ENCODE results near the gene ZNF865. TPM values are rescaled to one million over a fixed set of nuclear protein-coding genes. Genes with fewer than 3 reads are reported as not detected.

The ZNF865 gene
- total and polyA plus RNA-seq, 2 donors (not counting 1 experiment from before 2014, with no cell fraction given): 11.3 to 22.7 TPM

DNA sequence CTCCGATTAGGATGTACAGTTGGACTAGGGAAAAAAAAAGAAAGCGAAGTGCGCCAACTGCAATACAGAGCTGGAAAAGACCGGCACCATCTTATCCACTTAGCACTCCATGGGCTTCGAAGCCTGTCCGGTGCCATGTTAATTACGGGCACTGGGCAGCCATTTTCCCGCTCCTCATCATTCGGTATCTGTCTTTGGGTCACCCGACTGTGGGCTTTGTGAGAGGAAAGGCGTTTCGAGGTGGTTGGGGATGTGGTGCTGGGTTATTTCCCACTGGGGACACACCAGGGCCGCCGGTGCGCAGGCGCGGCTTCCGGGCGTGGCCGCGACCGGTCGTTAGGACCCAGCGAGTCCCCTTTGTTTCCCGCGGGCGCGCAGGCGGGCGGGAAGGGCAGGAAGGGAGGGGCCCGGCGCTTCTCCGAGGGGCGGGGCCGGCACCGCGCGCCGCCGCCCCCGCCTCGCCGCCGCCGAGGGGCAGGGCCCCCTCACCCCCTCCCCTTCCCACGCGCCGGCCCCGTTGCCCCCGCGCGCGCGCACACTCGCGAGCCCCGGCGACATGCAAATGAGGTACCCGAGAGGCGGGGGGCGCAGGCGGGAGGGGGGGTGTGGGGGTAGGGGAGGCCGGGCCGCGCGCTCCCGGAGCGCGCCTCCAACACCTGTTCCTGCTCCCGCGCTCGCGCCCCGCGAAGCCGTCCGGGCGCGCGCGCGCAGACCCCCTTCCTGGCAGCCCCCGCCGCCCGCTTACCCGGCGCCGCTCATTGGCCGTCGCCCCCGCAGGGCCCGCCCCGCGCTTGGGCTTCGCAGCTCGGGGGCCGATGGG lies 5.4 kb upstream of the ZNF865 start, which contains the start of gene ZNF524:
Gene ZNF524 (plus strand): TSS at position 447 of the 820 bp plus-strand sequence. CDS start 1,825 bp downstream, outside the sequence.
- POLR2A ChIA-PET: interaction anchor here (0.6 to 2.8 kb wide), 25 partner anchors 12 to 595 kb away, joined by 3 to 58 read pairs (median 4); partner anchors contain the start of genes HSPBP1, ISOC2, KMT5C and PPP6R1
- intact Hi-C loops (cut with micrococcal nuclease): loop anchor here (1.0 to 10.0 kb wide), 7 partner anchors 13 to 345 kb away; partner anchors contain the start of genes BRSK1, HSPBP1, PPP6R1 and UBE2S
- Histone ChIP-seq H3K9ac (ENCODE audit: low read length) (peak within 1 kb of the TSS; percentile 88), H3K27ac (ENCODE audit: low read length in 2 of 2) (peak within 1 kb of the TSS; percentile 86 to 94), H3K4me3 (ENCODE audit: control extremely low read depth in 1 of 5, extremely low read depth in 1 of 5, insufficient read depth in 1 of 5, low read depth in 2 of 5, low read length in 4 of 5) (peak within 1 kb of the TSS; percentile 59 to 97 (median 82)), H2AFZ (ENCODE audit: insufficient read depth, low read depth, low read length, poor library complexity, severe bottlenecking) (peak within 1 kb of the TSS; percentile 92), H4K20me1 (ENCODE audit: control insufficient read depth, insufficient read depth, low read length, poor library complexity, severe bottlenecking) (no peaks in the 10 kb centered on the region), H3K4me2 (replicated peaks; ENCODE audit: low read depth, low read length, poor library complexity, severe bottlenecking) (peak within 1 kb of the TSS; percentile 83), H3K36me3 (replicated peaks in 1 of 2; ENCODE audit: control extremely low read depth in 1 of 2, control insufficient read depth in 1 of 2, extremely low read depth in 1 of 2, insufficient read depth in 2 of 2, low read length in 1 of 2) (peaks cover 0 to 16% of the 10 kb centered on the region in 2 experiments), H3K27me3 (replicated peaks in 1 of 4; ENCODE audit: control extremely low read depth in 1 of 4, control insufficient read depth in 3 of 4, insufficient read depth in 4 of 4, low read length in 3 of 4) (no peaks in the 10 kb centered on the region), H3K79me2 (ENCODE audit: control insufficient read depth, insufficient read depth, low read length) (peaks cover 4% of the 10 kb centered on the region), H3K9me3 (ENCODE audit: control extremely low read depth in 1 of 3, control insufficient read depth in 2 of 3, insufficient read depth in 1 of 3, low read length in 2 of 3) (peaks cover 0 to 8% (median 0%) of the 10 kb centered on the region in 3 donors), H3K4me1 (ENCODE audit: control insufficient read depth in 2 of 2, insufficient read depth in 2 of 2, low read length in 2 of 2) (peaks cover 10 to 27% of the 10 kb centered on the region in 2 donors)
- Mint-ChIP-seq H3K27ac (peak within 1 kb of the TSS; percentile 99), H3K4me3 (peak within 1 kb of the TSS; percentile 100), H3K9me3 (ENCODE audit: insufficient read depth) (no peaks in the 10 kb centered on the region), H3K27me3 (no peaks in the 10 kb centered on the region), H3K4me1 (peaks cover 28% of the 10 kb centered on the region)
- DNase-seq: peak; percentile 98
- CTCF ChIA-PET: interaction anchor here (0.6 to 2.0 kb wide), 12 partner anchors 16 to 132 kb away, joined by 3 to 11 read pairs (median 3); no protein-coding TSS in a partner anchor
- ATAC-seq (ENCODE audit: low read depth): peak; percentile 53
- WGBS (ENCODE audit: insufficient coverage): under 1% methylated on average over 65 of the region's 97 CpGs
- TF ChIP-seq EZH2 (IDR thresholded peaks at IDR 0.05; ENCODE audit: borderline replicate concordance, insufficient read depth, low read depth, low read length, poor library complexity, severe bottlenecking): no peak
- TF ChIP-seq, protein P1, sequence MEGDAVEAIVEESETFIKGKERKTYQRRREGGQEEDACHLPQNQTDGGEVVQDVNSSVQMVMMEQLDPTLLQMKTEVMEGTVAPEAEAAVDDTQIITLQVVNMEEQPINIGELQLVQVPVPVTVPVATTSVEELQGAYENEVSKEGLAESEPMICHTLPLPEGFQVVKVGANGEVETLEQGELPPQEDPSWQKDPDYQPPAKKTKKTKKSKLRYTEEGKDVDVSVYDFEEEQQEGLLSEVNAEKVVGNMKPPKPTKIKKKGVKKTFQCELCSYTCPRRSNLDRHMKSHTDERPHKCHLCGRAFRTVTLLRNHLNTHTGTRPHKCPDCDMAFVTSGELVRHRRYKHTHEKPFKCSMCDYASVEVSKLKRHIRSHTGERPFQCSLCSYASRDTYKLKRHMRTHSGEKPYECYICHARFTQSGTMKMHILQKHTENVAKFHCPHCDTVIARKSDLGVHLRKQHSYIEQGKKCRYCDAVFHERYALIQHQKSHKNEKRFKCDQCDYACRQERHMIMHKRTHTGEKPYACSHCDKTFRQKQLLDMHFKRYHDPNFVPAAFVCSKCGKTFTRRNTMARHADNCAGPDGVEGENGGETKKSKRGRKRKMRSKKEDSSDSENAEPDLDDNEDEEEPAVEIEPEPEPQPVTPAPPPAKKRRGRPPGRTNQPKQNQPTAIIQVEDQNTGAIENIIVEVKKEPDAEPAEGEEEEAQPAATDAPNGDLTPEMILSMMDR (IDR thresholded peaks at IDR 0.05): no peak
